DMS79 treated with DMSO at 0.1 percent for 48 hours (cell line): Measurements from ENCODE around the gene CEACAM4.
A peak's percentile ranks its signal among the peaks of the same experiment; 100 is the strongest.
"Not testable (repeated sequence)": the region's sequence is repeated elsewhere in the genome, so short reads cannot be mapped to it uniquely, and the experiment has no call there.

Experiments used
- DNase-seq: peaks from one replicate; lab custom pipeline; 2025; lab: John Stamatoyannopoulos, UW

Gene CEACAM4

DNA sequence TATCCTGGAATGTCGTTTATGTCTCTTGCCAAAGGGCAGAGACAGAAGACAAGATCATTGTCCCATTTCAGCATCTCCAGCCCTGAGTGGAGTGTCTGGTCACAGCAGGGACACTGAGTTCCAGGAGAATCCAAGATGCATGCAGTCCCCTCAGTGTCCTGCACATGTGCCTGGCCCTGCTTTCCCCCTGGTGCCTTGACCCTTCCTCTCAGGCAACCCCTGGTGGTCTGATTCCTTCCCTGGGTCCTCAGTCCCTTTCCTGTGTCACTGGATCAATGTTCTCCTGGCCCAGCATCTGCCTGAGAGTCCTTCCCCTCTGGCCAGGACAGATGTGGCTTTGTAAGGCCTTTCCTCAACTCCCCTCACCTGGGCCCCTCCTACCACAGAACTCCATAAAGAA, 41.9 kb downstream of the CEACAM4 start:
- no peak for DNase-seq

DNA sequence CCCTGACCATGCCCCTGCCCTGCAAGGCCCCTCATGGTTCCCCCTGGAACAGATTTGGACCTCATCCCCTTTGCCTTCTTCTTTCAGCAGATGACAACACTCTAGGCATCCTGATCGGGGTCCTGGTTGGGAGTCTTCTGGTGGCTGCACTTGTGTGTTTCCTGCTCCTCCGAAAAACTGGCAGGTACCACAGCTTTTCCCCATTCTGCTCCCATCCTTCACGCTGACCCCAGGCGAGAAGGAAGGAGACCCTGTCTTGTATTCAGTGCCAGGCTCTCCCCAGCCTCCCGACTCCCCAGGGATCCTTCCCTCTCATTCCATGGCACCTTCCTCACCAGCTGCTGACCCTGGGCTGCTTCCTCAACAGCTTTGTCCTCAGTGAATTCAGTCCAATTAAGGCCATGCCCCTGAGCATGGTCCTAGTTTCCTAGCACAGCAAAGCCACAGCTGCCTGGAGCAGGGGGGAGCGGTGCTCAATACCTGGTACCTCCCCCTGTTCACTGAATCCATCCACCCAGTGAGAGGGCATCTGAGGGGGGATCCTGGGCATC, 42.5 kb downstream of the CEACAM4 start:
- no peak for DNase-seq

DNA sequence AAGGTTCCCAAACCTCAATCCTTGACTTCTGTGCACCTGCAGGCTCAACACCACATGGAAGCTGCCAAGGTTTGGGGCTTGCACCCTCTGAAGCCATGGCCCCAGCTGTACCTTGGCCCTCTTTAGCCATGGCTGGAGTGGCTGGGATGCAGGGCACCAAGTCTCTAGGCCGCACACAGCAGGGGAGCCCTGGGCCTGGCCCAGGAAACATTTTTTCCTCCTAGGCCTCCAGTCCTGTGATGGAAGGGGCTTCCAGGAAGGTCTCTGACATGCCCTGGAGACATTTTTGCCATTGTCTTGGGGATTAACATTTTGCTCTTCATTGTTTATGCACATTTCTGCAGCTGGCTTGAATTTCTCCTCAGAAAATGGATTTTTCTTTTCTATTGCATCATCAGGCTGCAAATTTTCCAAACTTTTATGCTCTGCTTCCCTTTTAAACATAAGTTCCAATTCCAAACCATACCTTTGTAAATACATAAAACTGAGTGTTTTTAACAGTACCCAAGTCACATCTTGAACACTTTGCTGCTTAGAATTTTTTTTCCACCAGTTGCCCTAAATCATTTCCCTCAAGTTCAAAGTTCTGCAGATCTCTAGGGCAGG, 44.2 kb downstream of the CEACAM4 start:
- not testable (repeated sequence) for DNase-seq

DNA sequence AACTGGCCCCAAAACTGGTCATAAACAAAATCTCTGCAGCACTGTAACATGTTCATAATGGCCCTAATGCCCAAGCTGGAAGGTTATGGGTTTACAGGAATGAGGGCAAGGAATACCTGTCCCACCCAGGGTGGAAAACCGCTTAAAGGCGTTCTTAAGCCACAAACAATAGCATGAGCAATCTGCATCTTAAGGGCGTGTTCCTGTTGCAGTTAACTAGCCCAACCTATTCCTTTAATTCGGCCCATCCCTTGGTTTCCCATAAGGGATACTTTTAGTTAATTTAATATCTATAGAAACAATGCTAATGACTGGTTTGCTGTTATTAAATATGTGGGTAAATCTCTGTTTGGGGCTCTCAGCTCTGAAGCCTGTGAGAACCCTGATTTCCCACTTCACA, 45.8 kb downstream of the CEACAM4 start:
- not testable (repeated sequence) for DNase-seq

DNA sequence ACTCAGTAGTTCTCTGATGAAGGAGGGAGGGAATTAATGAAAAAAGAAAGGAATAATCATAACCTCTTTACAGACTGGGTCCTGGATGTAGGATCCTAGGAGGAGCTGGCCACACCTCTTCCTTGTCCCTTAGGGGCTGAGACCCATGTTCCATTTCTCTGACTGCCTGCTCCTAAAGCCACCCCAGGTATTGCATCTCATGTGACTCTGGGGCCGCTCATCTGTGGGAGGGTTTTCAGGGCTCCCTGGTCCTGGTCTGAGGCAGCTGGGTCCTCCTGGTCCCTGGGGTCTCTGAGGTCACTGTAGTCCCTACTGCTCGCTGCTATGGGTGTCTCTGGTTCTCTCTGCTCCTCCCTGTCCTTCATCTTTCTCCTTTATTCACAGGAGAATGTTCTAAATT, 48.0 kb downstream of the CEACAM4 start:
- no peak for DNase-seq

DNA sequence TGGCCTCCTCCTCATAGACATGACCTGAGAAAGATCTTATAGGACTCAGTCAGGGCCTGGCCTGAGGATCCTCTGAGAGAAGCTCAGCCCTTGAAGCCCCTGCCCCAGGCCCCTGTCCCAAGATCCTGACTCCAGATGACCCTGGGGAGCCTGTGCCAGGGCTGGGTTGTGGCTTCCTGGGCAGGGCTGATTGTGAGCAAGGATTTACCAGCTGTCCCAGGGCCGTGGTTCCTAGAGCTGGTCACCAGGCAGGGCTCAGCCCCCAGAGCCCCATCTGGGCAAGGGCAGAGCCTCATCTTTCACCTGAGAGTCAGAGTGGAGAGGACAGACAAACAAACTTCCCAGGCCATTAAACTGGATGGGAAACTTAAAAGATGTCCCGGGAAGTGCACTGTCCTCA, 49.0 kb downstream of the CEACAM4 start:
- no peak for DNase-seq

DNA sequence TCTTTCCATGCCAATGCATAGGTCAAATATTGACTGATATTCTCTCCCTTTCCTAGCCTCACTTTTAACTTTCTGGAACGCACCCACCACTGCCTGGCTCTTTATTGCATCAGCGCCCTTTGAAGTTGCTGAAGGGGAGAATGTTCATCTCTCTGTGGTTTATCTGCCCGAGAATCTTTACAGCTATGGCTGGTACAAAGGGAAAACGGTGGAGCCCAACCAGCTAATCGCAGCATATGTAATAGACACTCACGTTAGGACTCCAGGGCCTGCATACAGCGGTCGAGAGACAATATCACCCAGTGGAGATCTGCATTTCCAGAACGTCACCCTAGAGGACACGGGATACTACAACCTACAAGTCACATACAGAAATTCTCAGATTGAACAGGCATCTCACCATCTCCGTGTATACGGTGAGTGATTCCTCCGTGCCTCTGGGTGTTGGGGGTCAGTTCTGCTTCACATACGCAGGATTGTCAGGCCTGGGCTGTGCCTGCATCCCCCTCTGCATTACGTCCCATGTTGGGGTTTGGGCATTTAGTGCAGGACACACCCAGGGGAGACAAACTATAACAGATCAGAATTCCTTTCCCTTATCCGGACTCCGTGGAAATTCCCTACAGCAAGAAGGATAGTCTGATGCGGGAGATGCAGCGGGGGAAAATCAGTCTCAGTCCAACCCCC, 49.6 kb downstream of the CEACAM4 start:
- DNase-seq = no peak

DNA sequence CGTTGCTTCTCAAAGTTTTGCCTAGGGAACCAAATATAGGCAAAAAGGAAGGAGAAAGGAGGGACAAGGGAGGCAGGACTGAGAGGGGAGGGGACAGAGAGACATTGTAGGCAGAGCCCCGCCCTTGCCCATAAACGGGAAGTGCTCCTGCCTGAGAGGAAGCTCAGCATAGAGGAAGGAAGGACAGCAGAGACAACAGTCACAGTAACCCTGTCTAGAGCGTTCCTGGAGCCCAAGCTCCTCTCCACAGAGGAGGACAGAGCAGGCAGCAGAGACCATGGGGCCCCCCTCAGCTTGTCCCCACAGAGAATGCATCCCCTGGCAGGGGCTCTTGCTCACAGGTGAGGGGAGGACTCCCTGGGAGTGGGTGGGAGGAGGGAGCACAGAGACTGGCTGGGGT, 50.9 kb downstream of the CEACAM4 start, which contains the start of gene CEACAM21:
Gene CEACAM21 (plus strand): TSS at position 169 of the 400 bp plus-strand sequence. CDS start 109 bp downstream, at position 278.
- no peak for DNase-seq

DNA sequence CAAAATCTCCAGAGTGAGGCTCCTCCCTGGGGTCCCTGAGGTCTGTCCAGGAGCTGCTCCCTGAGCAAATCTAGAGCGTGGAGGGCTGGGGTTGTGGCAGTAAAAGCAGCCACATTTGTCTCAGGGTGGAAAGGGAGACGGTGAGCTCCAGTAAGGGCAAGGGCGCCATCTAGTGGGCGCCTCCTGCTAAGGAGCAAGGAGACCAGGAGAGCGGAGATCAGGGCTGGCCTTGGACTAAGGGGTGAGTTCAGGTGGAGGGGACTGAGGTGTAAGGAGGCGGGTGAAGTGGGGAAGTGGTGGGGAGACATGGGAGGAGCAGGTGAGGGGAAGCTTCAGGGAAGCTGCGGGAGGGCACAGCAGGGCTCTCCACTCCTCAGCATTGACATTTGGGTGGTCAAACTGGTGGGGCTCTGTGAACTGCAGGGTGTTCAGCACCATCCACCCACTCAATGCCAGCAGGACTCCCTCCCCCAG, 56.2 kb downstream of the CEACAM4 start:
- DNase-seq = peak; percentile 76

DNA sequence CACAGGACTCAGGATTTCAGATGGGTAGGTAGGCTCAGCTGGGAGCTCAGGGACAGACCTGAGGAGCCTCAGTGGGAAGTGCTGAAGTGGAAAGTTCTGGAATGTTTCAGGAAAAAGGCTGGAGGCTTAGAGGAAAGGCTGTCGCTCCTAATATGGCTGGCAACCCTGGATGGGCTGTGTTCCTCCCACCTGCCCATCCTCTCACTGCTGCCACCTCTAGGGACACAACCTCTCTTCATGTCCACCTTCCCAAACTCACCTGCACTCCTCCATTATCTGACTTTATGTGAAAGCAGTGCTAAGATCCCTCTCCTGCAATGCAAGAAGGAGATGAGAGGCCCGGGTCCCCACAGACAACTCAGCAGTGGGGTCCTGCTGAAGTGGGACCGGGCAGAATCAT, 56.7 kb downstream of the CEACAM4 start:
- no peak for DNase-seq

DNA sequence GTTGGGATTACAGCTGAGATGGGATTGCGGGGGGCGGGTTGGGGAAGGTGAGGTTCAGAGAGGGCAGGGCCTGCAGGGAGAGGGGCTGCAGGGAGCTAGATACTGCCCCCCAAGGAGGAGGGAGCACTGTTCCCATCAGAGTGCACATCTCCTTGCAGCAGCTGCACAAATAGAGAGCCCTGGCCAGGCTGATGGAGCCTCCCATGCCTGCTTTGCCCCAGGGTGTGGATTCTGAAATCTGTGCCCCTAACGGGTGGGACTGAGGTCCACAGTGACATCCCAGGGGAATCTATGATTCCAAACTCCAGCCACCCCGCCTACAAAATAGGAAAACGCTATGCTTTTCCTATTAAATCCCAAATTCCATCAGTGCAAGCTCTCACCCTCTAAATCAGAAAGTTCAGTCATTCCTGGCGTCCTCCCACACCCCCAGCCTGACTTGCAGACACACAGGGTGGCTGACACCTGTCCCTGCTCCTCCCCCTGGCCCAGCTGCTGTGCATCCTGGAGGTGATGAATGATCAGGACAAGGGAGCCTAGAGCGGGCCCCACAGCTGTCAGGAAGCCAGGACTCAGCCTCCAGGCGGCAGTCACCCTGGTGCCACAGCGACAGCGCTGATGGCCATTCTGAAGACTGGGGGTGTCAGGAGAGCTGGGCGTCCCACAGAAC, 57.3 kb downstream of the CEACAM4 start:
- DNase-seq = no peak
